Measurements from ENCODE around the gene PPP2R1B. TPM values are rescaled to one million over a fixed set of nuclear protein-coding genes. Genes with fewer than 3 reads are reported as not detected.
"Not testable (repeated sequence)": the region's sequence is repeated elsewhere in the genome, so short reads cannot be mapped to it uniquely, and the experiment has no call there.

PPP2R1B gene
- 18.9 TPM for polyA plus RNA-seq (2013, experiment 1 of 2; ENCODE audit: insufficient read length)
- 19.1 TPM for polyA plus RNA-seq (2013, experiment 2 of 2; ENCODE audit: insufficient read length)

- DNase-seq, result peak; percentile 62
These were observed at the start of gene PPP2R1B for GRCh38 chr11:111765984-111766833. Gene PPP2R1B, minus strand, starts transcription at chr11:111766389. Its CDS starts 28 bp downstream, at chr11:111766361.

- DNase-seq, result no peak
These were observed 49.3 kb upstream of the PPP2R1B start for GRCh38 chr11:111815489-111815888.

GRCh38 chr11:111814557-111815320, 48.5 kb upstream of the PPP2R1B start:
- DNase-seq, result peak; percentile 80

- DNase-seq, result no peak
These were observed 47.9 kb upstream of the PPP2R1B start for GRCh38 chr11:111814106-111814505.

- no peak for DNase-seq
These were observed 46.0 kb upstream of the PPP2R1B start for GRCh38 chr11:111812211-111812610.

GRCh38 chr11:111811445-111811844, 45.3 kb upstream of the PPP2R1B start:
- no peak for DNase-seq

GRCh38 chr11:111808834-111809233, 42.6 kb upstream of the PPP2R1B start:
- DNase-seq, result no peak

GRCh38 chr11:111808063-111808588, 41.9 kb upstream of the PPP2R1B start:
- DNase-seq, result no peak

- DNase-seq, result no peak
These were observed 40.9 kb upstream of the PPP2R1B start for GRCh38 chr11:111807076-111807475.

GRCh38 chr11:111801135-111801534, 34.9 kb upstream of the PPP2R1B start:
- DNase-seq, result no peak

GRCh38 chr11:111798279-111798678, 32.1 kb upstream of the PPP2R1B start:
- no peak for DNase-seq

- DNase-seq, result peak; percentile 35
These were observed 31.0 kb upstream of the PPP2R1B start for GRCh38 chr11:111797145-111797581.

GRCh38 chr11:111796696-111797095, 30.5 kb upstream of the PPP2R1B start:
- no peak for DNase-seq

- peak; percentile 42 for DNase-seq
These were observed 29.3 kb upstream of the PPP2R1B start for GRCh38 chr11:111795334-111795985.

GRCh38 chr11:111793863-111794262, 27.7 kb upstream of the PPP2R1B start:
- DNase-seq, result peak; percentile 20

GRCh38 chr11:111792955-111793500, 26.8 kb upstream of the PPP2R1B start:
- DNase-seq, result no peak

GRCh38 chr11:111792314-111792713, 26.1 kb upstream of the PPP2R1B start:
- DNase-seq, result no peak

GRCh38 chr11:111788464-111788863, 22.3 kb upstream of the PPP2R1B start:
- DNase-seq, result no peak

GRCh38 chr11:111788051-111788450, 21.9 kb upstream of the PPP2R1B start:
- no peak for DNase-seq

GRCh38 chr11:111785886-111786412, 19.8 kb upstream of the PPP2R1B start:
- no peak for DNase-seq

- no peak for DNase-seq
These were observed 18.9 kb upstream of the PPP2R1B start for GRCh38 chr11:111785076-111785475.

GRCh38 chr11:111784311-111784710, 18.1 kb upstream of the PPP2R1B start:
- DNase-seq, result not testable (repeated sequence)
